Measurements from ENCODE around the gene ENAH.

DNA sequence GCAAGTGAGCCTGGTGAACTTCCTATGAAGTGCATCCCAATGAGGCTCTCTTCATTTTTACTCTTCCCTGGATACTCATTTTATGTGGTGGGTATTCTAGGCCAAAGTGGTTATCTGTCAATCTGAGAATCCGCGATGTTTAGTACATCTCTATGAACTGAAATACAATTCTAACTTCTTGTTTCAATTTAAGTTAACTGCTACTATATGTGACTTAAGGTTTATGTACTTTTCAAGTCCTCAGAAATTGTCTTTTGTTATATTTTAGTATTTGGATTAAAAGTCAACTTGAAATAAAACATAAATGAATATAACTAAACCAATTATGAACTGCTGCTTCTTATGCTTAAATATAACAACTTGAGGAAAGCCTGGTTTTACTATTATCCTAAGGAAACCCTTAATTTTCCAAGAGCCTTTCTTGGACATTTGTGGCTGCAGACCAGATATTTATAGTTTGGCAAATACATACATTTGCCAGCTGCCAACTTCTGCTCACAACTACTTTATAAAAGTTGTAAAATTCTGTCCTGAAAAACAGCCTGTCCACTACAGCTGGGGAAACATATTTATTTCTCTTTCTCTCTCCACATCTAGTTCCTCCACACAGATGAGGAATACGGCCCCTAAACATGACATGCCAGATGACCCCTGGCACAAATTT lies 60.4 kb downstream of the ENAH start:
- TF ChIP-seq, protein P1, sequence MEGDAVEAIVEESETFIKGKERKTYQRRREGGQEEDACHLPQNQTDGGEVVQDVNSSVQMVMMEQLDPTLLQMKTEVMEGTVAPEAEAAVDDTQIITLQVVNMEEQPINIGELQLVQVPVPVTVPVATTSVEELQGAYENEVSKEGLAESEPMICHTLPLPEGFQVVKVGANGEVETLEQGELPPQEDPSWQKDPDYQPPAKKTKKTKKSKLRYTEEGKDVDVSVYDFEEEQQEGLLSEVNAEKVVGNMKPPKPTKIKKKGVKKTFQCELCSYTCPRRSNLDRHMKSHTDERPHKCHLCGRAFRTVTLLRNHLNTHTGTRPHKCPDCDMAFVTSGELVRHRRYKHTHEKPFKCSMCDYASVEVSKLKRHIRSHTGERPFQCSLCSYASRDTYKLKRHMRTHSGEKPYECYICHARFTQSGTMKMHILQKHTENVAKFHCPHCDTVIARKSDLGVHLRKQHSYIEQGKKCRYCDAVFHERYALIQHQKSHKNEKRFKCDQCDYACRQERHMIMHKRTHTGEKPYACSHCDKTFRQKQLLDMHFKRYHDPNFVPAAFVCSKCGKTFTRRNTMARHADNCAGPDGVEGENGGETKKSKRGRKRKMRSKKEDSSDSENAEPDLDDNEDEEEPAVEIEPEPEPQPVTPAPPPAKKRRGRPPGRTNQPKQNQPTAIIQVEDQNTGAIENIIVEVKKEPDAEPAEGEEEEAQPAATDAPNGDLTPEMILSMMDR (conservative IDR thresholded peaks at IDR 0.05; ENCODE audit: low read length) = no peak
- no peak for TF ChIP-seq EZH2phosphoT487 (IDR thresholded peaks at IDR 0.05; ENCODE audit: borderline replicate concordance)
